HCT116 (cell line): ENCODE data around the gene BSN. TPM values are rescaled to one million over a fixed set of nuclear protein-coding genes. Genes with fewer than 3 reads are reported as not detected.

Source experiments
- ATAC-seq: fragments of 200-7000 bp; cut with Tn5 transposase; 2 replicates; pipeline ENCODE4 v1.9.1; 2020; ENCODE audit warnings: mild to moderate bottlenecking, moderate library complexity
- BruUV-seq: library from RNA; stranded (reverse); fragments of 400-500 nt; replicated peaks from 2 replicates; lab custom pipeline; 2021; lab: Mats Ljungman, UMichigan
- CTCF ChIA-PET: fragments of 300-600 bp; sonication (Branson Sonifier 250); formaldehyde crosslinking; loops from one replicate; lab custom pipeline; 2021; ENCODE audit warnings: antibody characterized with exemption; lab: Charles Lee
- POLR2A ChIA-PET: fragments of 300-600, 350-600 bp; sonication (Branson Sonifier 250); formaldehyde crosslinking; loops from one replicate; lab custom pipeline; 2021; ENCODE audit warnings: antibody characterized with exemption; lab: Charles Lee
- RAD21 ChIA-PET, 2 experiments: fragments of 300-600 bp; sonication (Branson Sonifier 250); formaldehyde crosslinking; loops; one replicate each; lab custom pipeline; 2023; ENCODE audit warnings: low total read pairs in 2 of 2; ENCODE audit not compliant: uncharacterized antibody in 2 of 2, unreplicated experiment in 2 of 2, low non-redundant PET in 1 of 2; lab: Charles Lee
- DNase-seq: peaks from one replicate; pipeline ENCODE4 v3.0.0-alpha.2; 2010; ENCODE audit warnings: low read depth, low spot score
- H2AFZ ChIP-seq: fragments of 200-600 bp; shearing (Covaris generic), sonication (generic); 2 replicates; pipeline ENCODE4 v1.6.1; 2017; ENCODE audit warnings: low read depth, mixed run types, mixed read lengths, antibody characterized with exemption, low read length; ENCODE audit not compliant: poor library complexity, severe bottlenecking
- H3K27ac ChIP-seq: 2 replicates; pipeline ENCODE4 v1.5.1; 2012; ENCODE audit warnings: low read depth, low read length
- H3K27me3 ChIP-seq: fragments of 200-600 bp; sonication (generic); 2 replicates; pipeline ENCODE4 v1.6.1; 2016; ENCODE audit warnings: mixed run types, low read length, mixed read lengths; ENCODE audit not compliant: insufficient read depth
- H3K36me3 ChIP-seq, 2 experiments: fragments of 200-500 bp in 1 of 2; fragments of 200-600 bp in 1 of 2; sonication (Bioruptor generic) in 1 of 2; sonication (generic) in 1 of 2; 2 replicates each; pipeline versions ENCODE4 v1.5.1 to v1.6.1; 2014 to 2016; ENCODE audit warnings: low read length in 2 of 2, inconsistent platforms in 1 of 2, mixed read lengths in 1 of 2, mixed run types in 1 of 2; ENCODE audit not compliant: insufficient read depth in 2 of 2, control insufficient read depth in 1 of 2
- H3K4me1 ChIP-seq, 2 experiments: fragments of 200-600 bp in 1 of 2; sonication (generic) in 1 of 2; 2 replicates each; pipeline versions ENCODE4 v1.5.1 to v1.6.1; 2012 to 2017; ENCODE audit warnings: low read length in 2 of 2, inconsistent platforms in 1 of 2, mild to moderate bottlenecking in 1 of 2, mixed read lengths in 1 of 2, mixed run types in 1 of 2, moderate library complexity in 1 of 2; ENCODE audit not compliant: insufficient read depth in 2 of 2, control insufficient read depth in 1 of 2
- H3K4me2 ChIP-seq: fragments of 200-600 bp; sonication (generic); 2 replicates; pipeline ENCODE4 v1.6.1; 2017; ENCODE audit warnings: mixed run types, low read length, mixed read lengths
- H3K4me3 ChIP-seq, 2 experiments: fragments of 200-600 bp in 1 of 2; sonication (generic) in 1 of 2; replicated peaks in 1 of 2; 2 replicates each; pipeline ENCODE4 v1.5.1; 2011 to 2016; ENCODE audit warnings: low read length in 2 of 2, control low read depth in 1 of 2, low read depth in 1 of 2, mild to moderate bottlenecking in 1 of 2, mixed read lengths in 1 of 2, mixed run types in 1 of 2
- H3K79me2 ChIP-seq: fragments of 200-600 bp; sonication (generic); 2 replicates; pipeline ENCODE4 v1.6.1; 2017; ENCODE audit warnings: mild to moderate bottlenecking, mixed run types, low read length, moderate library complexity, mixed read lengths; ENCODE audit not compliant: insufficient read depth
- H3K9ac ChIP-seq: fragments of 200-600 bp; sonication (generic); 2 replicates; pipeline ENCODE4 v1.6.1; 2016; ENCODE audit warnings: low read length, mixed read lengths
- H3K9me2 ChIP-seq: fragments of 200-600 bp; sonication (generic), shearing (Covaris generic); 2 replicates; pipeline ENCODE4 v1.6.1; 2017; ENCODE audit warnings: mixed run types, mild to moderate bottlenecking, moderate library complexity; ENCODE audit not compliant: insufficient read depth
- H3K9me3 ChIP-seq, 2 experiments: fragments of 200-500 bp in 1 of 2; fragments of 200-600 bp in 1 of 2; sonication (Bioruptor generic) in 1 of 2; sonication (generic) in 1 of 2; 2 replicates each; pipeline ENCODE4 v1.6.1; 2014 to 2017; ENCODE audit warnings: low read length in 2 of 2, mixed read lengths in 2 of 2, inconsistent platforms in 1 of 2, low read depth in 1 of 2, mild to moderate bottlenecking in 1 of 2, mixed run types in 1 of 2, moderate library complexity in 1 of 2; ENCODE audit not compliant: control insufficient read depth in 1 of 2, insufficient read depth in 1 of 2
- H4K20me1 ChIP-seq: fragments of 200-600 bp; sonication (generic), shearing (Covaris generic); 2 replicates; pipeline ENCODE4 v1.6.1; 2017; ENCODE audit warnings: mixed run types, mild to moderate bottlenecking, moderate library complexity; ENCODE audit not compliant: insufficient read depth
- CEBPB ChIP-seq: IDR thresholded peaks from 2 replicates; pipeline ENCODE4 v1.6.1; 2012; ENCODE audit warnings: low read depth
- ELF1 ChIP-seq: IDR thresholded peaks from 2 replicates; pipeline ENCODE4 v1.6.1; 2012; ENCODE audit warnings: low read depth, borderline replicate concordance
- RAD21 ChIP-seq: IDR thresholded peaks from 2 replicates; pipeline ENCODE4 v1.6.1; 2012; ENCODE audit warnings: low read depth, mild to moderate bottlenecking
- ZFX ChIP-seq: fragments of 450-650 bp; IDR thresholded peaks from 2 replicates; pipeline ENCODE4 v1.6.1; 2017
- intact Hi-C: fragments of 100-400 bp; cut with micrococcal nuclease; formaldehyde crosslinking; loops from 2 replicates; pipeline ENCODE4 v1.10.0; 2022
- total RNA-seq: library from RNA; stranded (reverse); gene quantifications from one replicate; pipeline ENCODE4 v1.2.1, GENCODE V29; 2021; ENCODE audit not compliant: unreplicated experiment
- TF ChIP-seq, protein P1 (sequence below), 3 experiments: fragments of 200-600 bp in 1 of 3; sonication (generic) in 1 of 3; IDR thresholded peaks in 2 of 3; conservative IDR thresholded peaks in 1 of 3; 2 replicates each; pipeline ENCODE4 v1.5.1; 2012 to 2017; ENCODE audit warnings: low read depth in 2 of 3, low read length in 2 of 3, antibody characterized with exemption in 1 of 3, borderline replicate concordance in 1 of 3, control low read depth in 1 of 3, mild to moderate bottlenecking in 1 of 3, mixed read lengths in 1 of 3, mixed run types in 1 of 3, moderate library complexity in 1 of 3; ENCODE audit not compliant: insufficient read depth in 1 of 3
- TF ChIP-seq, protein P2 (sequence below): IDR thresholded peaks from 2 replicates; pipeline ENCODE4 v1.6.1; 2011; ENCODE audit warnings: mild to moderate bottlenecking, low read length, moderate library complexity; ENCODE audit not compliant: insufficient replicate concordance; ENCODE audit errors: extremely low read depth

The BSN gene
- total RNA-seq, 1 experiment from 2014 or later, result 1.5 TPM

- POLR2A ChIA-PET, result interaction anchor here (0.8 kb wide), 1 partner anchor 13 kb away, joined by 3 read pairs; the partner anchor contains the start of gene BSN
- H2AFZ ChIP-seq, result no peak overlapping the region
- BruUV-seq, result no TSS peak
- no peak overlapping the region for H3K27ac ChIP-seq
- no peak overlapping the region for H3K9ac ChIP-seq
- no peaks in the 10 kb centered on the region for H3K9me3 ChIP-seq
- no peak for DNase-seq
- no peak for TF ChIP-seq ZFX
- no peak for TF ChIP-seq CEBPB
- no peak for TF ChIP-seq RAD21
- TF ChIP-seq, protein P1, sequence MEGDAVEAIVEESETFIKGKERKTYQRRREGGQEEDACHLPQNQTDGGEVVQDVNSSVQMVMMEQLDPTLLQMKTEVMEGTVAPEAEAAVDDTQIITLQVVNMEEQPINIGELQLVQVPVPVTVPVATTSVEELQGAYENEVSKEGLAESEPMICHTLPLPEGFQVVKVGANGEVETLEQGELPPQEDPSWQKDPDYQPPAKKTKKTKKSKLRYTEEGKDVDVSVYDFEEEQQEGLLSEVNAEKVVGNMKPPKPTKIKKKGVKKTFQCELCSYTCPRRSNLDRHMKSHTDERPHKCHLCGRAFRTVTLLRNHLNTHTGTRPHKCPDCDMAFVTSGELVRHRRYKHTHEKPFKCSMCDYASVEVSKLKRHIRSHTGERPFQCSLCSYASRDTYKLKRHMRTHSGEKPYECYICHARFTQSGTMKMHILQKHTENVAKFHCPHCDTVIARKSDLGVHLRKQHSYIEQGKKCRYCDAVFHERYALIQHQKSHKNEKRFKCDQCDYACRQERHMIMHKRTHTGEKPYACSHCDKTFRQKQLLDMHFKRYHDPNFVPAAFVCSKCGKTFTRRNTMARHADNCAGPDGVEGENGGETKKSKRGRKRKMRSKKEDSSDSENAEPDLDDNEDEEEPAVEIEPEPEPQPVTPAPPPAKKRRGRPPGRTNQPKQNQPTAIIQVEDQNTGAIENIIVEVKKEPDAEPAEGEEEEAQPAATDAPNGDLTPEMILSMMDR (IDR thresholded peaks at IDR 0.05 in 2 of 3, conservative IDR thresholded peaks at IDR 0.05 in 1 of 3; ENCODE audit: borderline replicate concordance in 1 of 3, insufficient read depth in 1 of 3, low read depth in 2 of 3, low read length in 2 of 3), result no peak
- TF ChIP-seq ELF1, result no peak
- TF ChIP-seq, protein P2, sequence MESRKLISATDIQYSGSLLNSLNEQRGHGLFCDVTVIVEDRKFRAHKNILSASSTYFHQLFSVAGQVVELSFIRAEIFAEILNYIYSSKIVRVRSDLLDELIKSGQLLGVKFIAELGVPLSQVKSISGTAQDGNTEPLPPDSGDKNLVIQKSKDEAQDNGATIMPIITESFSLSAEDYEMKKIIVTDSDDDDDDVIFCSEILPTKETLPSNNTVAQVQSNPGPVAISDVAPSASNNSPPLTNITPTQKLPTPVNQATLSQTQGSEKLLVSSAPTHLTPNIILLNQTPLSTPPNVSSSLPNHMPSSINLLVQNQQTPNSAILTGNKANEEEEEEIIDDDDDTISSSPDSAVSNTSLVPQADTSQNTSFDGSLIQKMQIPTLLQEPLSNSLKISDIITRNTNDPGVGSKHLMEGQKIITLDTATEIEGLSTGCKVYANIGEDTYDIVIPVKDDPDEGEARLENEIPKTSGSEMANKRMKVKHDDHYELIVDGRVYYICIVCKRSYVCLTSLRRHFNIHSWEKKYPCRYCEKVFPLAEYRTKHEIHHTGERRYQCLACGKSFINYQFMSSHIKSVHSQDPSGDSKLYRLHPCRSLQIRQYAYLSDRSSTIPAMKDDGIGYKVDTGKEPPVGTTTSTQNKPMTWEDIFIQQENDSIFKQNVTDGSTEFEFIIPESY, result no peak
- TF ChIP-seq, all 23 proteins: peak for 0
- intact Hi-C loops, result no loop called here
- Histone ChIP-seq H3K79me2 (no peaks in the 10 kb centered on the region), H4K20me1 (no peaks in the 10 kb centered on the region), H3K4me1 (peaks cover 0 to 4% of the 10 kb centered on the region in 2 experiments; a peak in 1 of 4 replicates), H3K9me2 (no peaks in the 10 kb centered on the region), H3K4me3 (no peak overlapping the region), H3K27me3 (0 out of 2 replicates have a peak, but pooled peaks cover under 1% of the 10 kb centered on the region), H3K4me2 (no peak overlapping the region), H3K36me3 (no peaks in the 10 kb centered on the region)
- RAD21 ChIA-PET, result no interaction called here
- CTCF ChIA-PET, result interaction anchor here (1.4 kb wide), 2 partner anchors 28 to 104 kb away, joined by 5 to 10 read pairs; no protein-coding TSS in a partner anchor
- no peak for ATAC-seq
Measured at GRCh38 chr3:49567406-49567805, 13.1 kb downstream of the BSN start.
